HEK293 (cell line): Measurements from ENCODE around the gene PARK7.

Source experiments
- CTCF ChIA-PET: fragments of 350-600 bp; formaldehyde crosslinking; extraction: SDS; loops from one replicate; lab custom pipeline; 2021; ENCODE audit warnings: antibody characterized with exemption; lab: Yijun Ruan, JAX
- POLR2A ChIA-PET: fragments of 300-600 bp; formaldehyde crosslinking; extraction: SDS; loops from one replicate; lab custom pipeline; 2020; ENCODE audit warnings: antibody characterized with exemption, inconsistent platforms; lab: Yijun Ruan, JAX
- H3K27ac ChIP-seq: fragments of 200-500 bp; sonication (Bioruptor generic); 2 replicates; pipeline ENCODE4 v1.5.1; 2014; ENCODE audit warnings: low read depth, low read length, control low read depth, inconsistent platforms; ENCODE audit errors: extremely low read depth
- H3K36me3 ChIP-seq, 2 experiments: fragments of 200-500 bp in 1 of 2; sonication (Bioruptor generic) in 1 of 2; 1 replicate in 1 of 2; 2 replicates in 1 of 2; pipeline ENCODE4 v1.5.1; 2014 to 2017; ENCODE audit warnings: inconsistent platforms in 2 of 2, low read length in 2 of 2; ENCODE audit not compliant: control insufficient read depth in 2 of 2, insufficient read depth in 1 of 2
- H3K4me1 ChIP-seq: fragments of 200-500 bp; sonication (Bioruptor generic); 2 replicates; pipeline ENCODE4 v1.5.1; 2014; ENCODE audit warnings: mild to moderate bottlenecking, low read length, inconsistent platforms; ENCODE audit not compliant: control insufficient read depth, insufficient read depth
- H3K4me3 ChIP-seq: 2 replicates; pipeline ENCODE4 v1.5.1; 2011; ENCODE audit warnings: low read depth, mild to moderate bottlenecking, control low read depth, low read length, moderate library complexity
- H3K9me3 ChIP-seq: fragments of 200-500 bp; sonication (Bioruptor generic); 2 replicates; pipeline ENCODE4 v1.5.1; 2014; ENCODE audit warnings: low read depth, low read length, inconsistent platforms; ENCODE audit not compliant: control insufficient read depth, insufficient read depth
- GFI1B ChIP-seq: fragments of 450-650 bp; formaldehyde crosslinking; IDR thresholded peaks from 2 replicates; pipeline ENCODE4 v1.5.1; 2016; ENCODE audit warnings: missing biosample characterization, missing genetic modification characterization
- KLF8 ChIP-seq: fragments of 450-650 bp; formaldehyde crosslinking; IDR thresholded peaks from 2 replicates; pipeline ENCODE4 v1.5.1; 2016; ENCODE audit warnings: missing biosample characterization, missing genetic modification characterization
- OSR2 ChIP-seq: fragments of 450-650 bp; formaldehyde crosslinking; IDR thresholded peaks from 2 replicates; pipeline ENCODE4 v1.5.1; 2016; ENCODE audit warnings: missing biosample characterization, missing genetic modification characterization
- RBAK ChIP-seq: fragments of 450-650 bp; formaldehyde crosslinking; IDR thresholded peaks from 2 replicates; pipeline ENCODE4 v1.5.1; 2016; ENCODE audit warnings: missing biosample characterization, missing genetic modification characterization
- SCRT1 ChIP-seq: fragments of 450-650 bp; formaldehyde crosslinking; IDR thresholded peaks from 2 replicates; pipeline ENCODE4 v1.5.1; 2016; ENCODE audit warnings: missing biosample characterization, missing genetic modification characterization, borderline replicate concordance
- SP7 ChIP-seq: fragments of 450-650 bp; formaldehyde crosslinking; IDR thresholded peaks from 2 replicates; pipeline ENCODE4 v1.5.1; 2016; ENCODE audit warnings: missing biosample characterization, missing genetic modification characterization
- ZBTB1 ChIP-seq: fragments of 450-650 bp; formaldehyde crosslinking; IDR thresholded peaks from 2 replicates; pipeline ENCODE4 v1.5.1; 2016; ENCODE audit warnings: missing biosample characterization, missing genetic modification characterization
- ZBTB17 ChIP-seq: fragments of 450-650 bp; formaldehyde crosslinking; IDR thresholded peaks from 2 replicates; pipeline ENCODE4 v1.5.1; 2016; ENCODE audit warnings: missing biosample characterization, missing genetic modification characterization
- ZBTB8A ChIP-seq: fragments of 450-650 bp; formaldehyde crosslinking; IDR thresholded peaks from 2 replicates; pipeline ENCODE4 v1.5.1; 2016; ENCODE audit warnings: missing biosample characterization, missing genetic modification characterization
- ZEB2 ChIP-seq: fragments of 450-650 bp; formaldehyde crosslinking; IDR thresholded peaks from 2 replicates; pipeline ENCODE4 v1.5.1; 2016; ENCODE audit warnings: missing biosample characterization, missing genetic modification characterization
- ZNF112 ChIP-seq: fragments of 450-650 bp; formaldehyde crosslinking; IDR thresholded peaks from 2 replicates; pipeline ENCODE4 v1.5.0; 2017; ENCODE audit warnings: missing biosample characterization, missing genetic modification characterization
- ZNF248 ChIP-seq: fragments of 450-650 bp; formaldehyde crosslinking; IDR thresholded peaks from 2 replicates; pipeline ENCODE4 v1.5.1; 2017; ENCODE audit warnings: missing biosample characterization, missing genetic modification characterization
- ZNF366 ChIP-seq: fragments of 450-650 bp; formaldehyde crosslinking; conservative IDR thresholded peaks from 2 replicates; pipeline ENCODE4 v1.5.1; 2016; ENCODE audit warnings: missing biosample characterization, missing genetic modification characterization
- ZNF416 ChIP-seq: fragments of 450-650 bp; formaldehyde crosslinking; IDR thresholded peaks from 2 replicates; pipeline ENCODE4 v1.5.1; 2016; ENCODE audit warnings: missing biosample characterization, missing genetic modification characterization
- ZNF514 ChIP-seq: fragments of 450-650 bp; formaldehyde crosslinking; IDR thresholded peaks from 2 replicates; pipeline ENCODE4 v1.5.1; 2016; ENCODE audit warnings: missing biosample characterization, missing genetic modification characterization
- ZNF530 ChIP-seq: fragments of 450-650 bp; formaldehyde crosslinking; IDR thresholded peaks from 2 replicates; pipeline ENCODE4 v1.5.1; 2016; ENCODE audit warnings: low read depth, missing biosample characterization, missing genetic modification characterization
- ZNF549 ChIP-seq: fragments of 450-650 bp; IDR thresholded peaks from 2 replicates; pipeline ENCODE4 v1.5.1; 2018; ENCODE audit warnings: missing biosample characterization, missing genetic modification characterization, mild to moderate bottlenecking, inconsistent platforms, moderate library complexity
- ZNF623 ChIP-seq: fragments of 450-650 bp; formaldehyde crosslinking; IDR thresholded peaks from 2 replicates; pipeline ENCODE4 v1.5.1; 2016; ENCODE audit warnings: missing biosample characterization, missing genetic modification characterization
- ZNF629 ChIP-seq: fragments of 450-650 bp; formaldehyde crosslinking; IDR thresholded peaks from 2 replicates; pipeline ENCODE4 v1.5.1; 2017; ENCODE audit warnings: missing biosample characterization, missing genetic modification characterization
- ZNF658 ChIP-seq: fragments of 450-650 bp; formaldehyde crosslinking; IDR thresholded peaks from 2 replicates; pipeline ENCODE4; 2016; ENCODE audit warnings: missing biosample characterization, missing genetic modification characterization
- ZNF660 ChIP-seq: fragments of 450-650 bp; IDR thresholded peaks from 2 replicates; pipeline ENCODE4 v1.5.1; 2018; ENCODE audit warnings: missing biosample characterization, mild to moderate bottlenecking, missing genetic modification characterization
- ZXDB ChIP-seq: fragments of 450-650 bp; formaldehyde crosslinking; IDR thresholded peaks from 2 replicates; pipeline ENCODE4 v1.5.1; 2016; ENCODE audit warnings: missing biosample characterization, missing genetic modification characterization
- TF ChIP-seq, protein P1 (sequence below): fragments of 450-650 bp; formaldehyde crosslinking; IDR thresholded peaks from 2 replicates; pipeline ENCODE4 v1.5.1; 2016; ENCODE audit warnings: missing biosample characterization, missing genetic modification characterization, borderline replicate concordance
- TF ChIP-seq, protein P2 (sequence below): fragments of 450-650 bp; formaldehyde crosslinking; IDR thresholded peaks from 2 replicates; pipeline ENCODE4 v1.5.1; 2016; ENCODE audit warnings: missing biosample characterization, missing genetic modification characterization
- TF ChIP-seq, protein P3 (sequence below): fragments of 450-650 bp; formaldehyde crosslinking; IDR thresholded peaks from 2 replicates; pipeline ENCODE4 v1.5.1; 2016; ENCODE audit warnings: missing biosample characterization, missing genetic modification characterization
- TF ChIP-seq, protein P4 (sequence below): fragments of 450-650 bp; formaldehyde crosslinking; IDR thresholded peaks from 2 replicates; pipeline ENCODE4 v1.5.1; 2016; ENCODE audit warnings: missing biosample characterization, missing genetic modification characterization

The PARK7 gene

DNA sequence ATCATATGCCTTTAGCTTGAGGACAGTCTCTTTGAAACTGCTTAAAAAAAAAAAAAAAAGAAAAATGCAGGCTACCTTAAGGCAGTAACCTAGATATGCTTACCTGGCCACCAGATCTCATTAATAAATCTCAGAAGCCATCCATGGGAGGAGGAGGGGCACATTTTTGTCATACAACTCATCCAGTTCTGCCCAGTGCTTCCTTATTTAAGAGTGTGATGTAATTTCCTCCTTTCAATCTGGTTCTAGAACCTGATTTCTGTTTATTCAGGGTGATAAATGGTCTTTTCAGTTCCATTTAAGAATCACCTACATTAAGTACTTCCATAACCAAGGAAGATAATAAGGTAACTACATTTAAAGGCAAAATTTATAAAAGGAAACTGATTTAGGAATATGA is 58.5 kb downstream of the PARK7 start (continued):
- no peak for TF ChIP-seq ZNF248
- TF ChIP-seq RBAK (tag by site-specific recombination), result no peak
- TF ChIP-seq ZNF416 (tag by site-specific recombination), result no peak
- TF ChIP-seq ZBTB1 (tag by site-specific recombination), result no peak
- peak; percentile 84 for TF ChIP-seq GFI1B (tag by site-specific recombination)
- TF ChIP-seq ZNF658 (tag by site-specific recombination), result no peak
- TF ChIP-seq OSR2 (tag by site-specific recombination), result peak; percentile 65; the same call in 1 of the 2 replicates
- peak; percentile 79 for TF ChIP-seq ZEB2 (tag by site-specific recombination)
- TF ChIP-seq SCRT1 (tag by site-specific recombination), result no peak
- TF ChIP-seq, protein P1, sequence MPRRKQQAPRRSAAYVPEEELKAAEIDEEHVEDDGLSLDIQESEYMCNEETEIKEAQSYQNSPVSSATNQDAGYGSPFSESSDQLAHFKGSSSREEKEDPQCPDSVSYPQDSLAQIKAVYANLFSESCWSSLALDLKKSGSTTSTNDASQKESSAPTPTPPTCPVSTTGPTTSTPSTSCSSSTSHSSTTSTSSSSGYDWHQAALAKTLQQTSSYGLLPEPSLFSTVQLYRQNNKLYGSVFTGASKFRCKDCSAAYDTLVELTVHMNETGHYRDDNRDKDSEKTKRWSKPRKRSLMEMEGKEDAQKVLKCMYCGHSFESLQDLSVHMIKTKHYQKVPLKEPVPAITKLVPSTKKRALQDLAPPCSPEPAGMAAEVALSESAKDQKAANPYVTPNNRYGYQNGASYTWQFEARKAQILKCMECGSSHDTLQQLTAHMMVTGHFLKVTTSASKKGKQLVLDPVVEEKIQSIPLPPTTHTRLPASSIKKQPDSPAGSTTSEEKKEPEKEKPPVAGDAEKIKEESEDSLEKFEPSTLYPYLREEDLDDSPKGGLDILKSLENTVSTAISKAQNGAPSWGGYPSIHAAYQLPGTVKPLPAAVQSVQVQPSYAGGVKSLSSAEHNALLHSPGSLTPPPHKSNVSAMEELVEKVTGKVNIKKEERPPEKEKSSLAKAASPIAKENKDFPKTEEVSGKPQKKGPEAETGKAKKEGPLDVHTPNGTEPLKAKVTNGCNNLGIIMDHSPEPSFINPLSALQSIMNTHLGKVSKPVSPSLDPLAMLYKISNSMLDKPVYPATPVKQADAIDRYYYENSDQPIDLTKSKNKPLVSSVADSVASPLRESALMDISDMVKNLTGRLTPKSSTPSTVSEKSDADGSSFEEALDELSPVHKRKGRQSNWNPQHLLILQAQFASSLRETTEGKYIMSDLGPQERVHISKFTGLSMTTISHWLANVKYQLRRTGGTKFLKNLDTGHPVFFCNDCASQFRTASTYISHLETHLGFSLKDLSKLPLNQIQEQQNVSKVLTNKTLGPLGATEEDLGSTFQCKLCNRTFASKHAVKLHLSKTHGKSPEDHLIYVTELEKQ (tag by site-specific recombination), result peak; percentile 34; the same call in 1 of the 2 replicates
- TF ChIP-seq ZNF623 (tag by site-specific recombination), result no peak
- TF ChIP-seq ZNF549 (tag by site-specific recombination), result no peak
- TF ChIP-seq, protein P2, sequence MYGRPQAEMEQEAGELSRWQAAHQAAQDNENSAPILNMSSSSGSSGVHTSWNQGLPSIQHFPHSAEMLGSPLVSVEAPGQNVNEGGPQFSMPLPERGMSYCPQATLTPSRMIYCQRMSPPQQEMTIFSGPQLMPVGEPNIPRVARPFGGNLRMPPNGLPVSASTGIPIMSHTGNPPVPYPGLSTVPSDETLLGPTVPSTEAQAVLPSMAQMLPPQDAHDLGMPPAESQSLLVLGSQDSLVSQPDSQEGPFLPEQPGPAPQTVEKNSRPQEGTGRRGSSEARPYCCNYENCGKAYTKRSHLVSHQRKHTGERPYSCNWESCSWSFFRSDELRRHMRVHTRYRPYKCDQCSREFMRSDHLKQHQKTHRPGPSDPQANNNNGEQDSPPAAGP, result 0 out of 2 replicates have a peak, but pooled peaks have one; percentile 32
- TF ChIP-seq, protein P3, sequence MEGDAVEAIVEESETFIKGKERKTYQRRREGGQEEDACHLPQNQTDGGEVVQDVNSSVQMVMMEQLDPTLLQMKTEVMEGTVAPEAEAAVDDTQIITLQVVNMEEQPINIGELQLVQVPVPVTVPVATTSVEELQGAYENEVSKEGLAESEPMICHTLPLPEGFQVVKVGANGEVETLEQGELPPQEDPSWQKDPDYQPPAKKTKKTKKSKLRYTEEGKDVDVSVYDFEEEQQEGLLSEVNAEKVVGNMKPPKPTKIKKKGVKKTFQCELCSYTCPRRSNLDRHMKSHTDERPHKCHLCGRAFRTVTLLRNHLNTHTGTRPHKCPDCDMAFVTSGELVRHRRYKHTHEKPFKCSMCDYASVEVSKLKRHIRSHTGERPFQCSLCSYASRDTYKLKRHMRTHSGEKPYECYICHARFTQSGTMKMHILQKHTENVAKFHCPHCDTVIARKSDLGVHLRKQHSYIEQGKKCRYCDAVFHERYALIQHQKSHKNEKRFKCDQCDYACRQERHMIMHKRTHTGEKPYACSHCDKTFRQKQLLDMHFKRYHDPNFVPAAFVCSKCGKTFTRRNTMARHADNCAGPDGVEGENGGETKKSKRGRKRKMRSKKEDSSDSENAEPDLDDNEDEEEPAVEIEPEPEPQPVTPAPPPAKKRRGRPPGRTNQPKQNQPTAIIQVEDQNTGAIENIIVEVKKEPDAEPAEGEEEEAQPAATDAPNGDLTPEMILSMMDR, result no peak
- peak; percentile 71 for TF ChIP-seq ZXDB (tag by site-specific recombination)
- TF ChIP-seq SP7 (tag by site-specific recombination), result peak; percentile 74
- TF ChIP-seq ZNF514, result no peak
- TF ChIP-seq ZNF366 (tag by site-specific recombination), result peak; percentile 37; the same call in 1 of the 2 replicates
- TF ChIP-seq KLF8 (tag by site-specific recombination), result peak; percentile 46; the same call in 1 of the 2 replicates
- TF ChIP-seq, all 188 proteins: peak for 14

DNA sequence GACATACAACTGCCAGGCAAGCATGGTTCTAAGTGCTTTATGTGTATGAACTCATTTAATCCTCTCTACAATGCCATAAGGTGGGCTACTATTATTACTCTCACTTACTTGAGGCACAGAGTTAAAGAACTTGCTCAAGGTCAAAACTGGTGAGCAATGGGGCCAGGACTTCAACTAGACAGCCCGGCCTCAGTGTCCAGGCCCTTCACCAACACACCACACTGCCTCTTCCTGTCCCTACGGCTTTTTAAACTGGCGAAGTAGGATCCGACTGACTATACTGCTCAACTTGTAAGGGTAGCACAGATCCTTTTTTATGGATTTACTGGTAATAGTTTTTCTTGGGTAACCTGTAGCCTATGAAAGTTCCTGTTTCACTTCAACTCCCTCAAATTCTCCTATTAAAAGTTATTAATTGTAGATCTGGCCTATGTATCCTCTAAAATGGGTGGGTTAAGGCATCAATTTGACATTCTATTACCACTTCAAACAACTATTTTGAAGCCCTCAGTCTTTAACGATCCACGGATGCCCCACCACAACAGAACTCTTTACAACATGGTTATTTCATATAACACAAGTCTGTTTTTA is 60.3 kb downstream of the PARK7 start:
- no peak overlapping the region for H3K4me3 ChIP-seq
- CTCF ChIA-PET, result no interaction called here
- TF ChIP-seq ZBTB8A (tag by site-specific recombination) (no peak), ZNF530 (tag by site-specific recombination) (no peak), ZBTB17 (tag by site-specific recombination) (no peak), ZNF660 (tag by site-specific recombination) (no peak), ZNF629 (no peak), ZNF549 (tag by site-specific recombination) (no peak), ZNF112 (tag by site-specific recombination) (no peak)
- TF ChIP-seq, protein P4, sequence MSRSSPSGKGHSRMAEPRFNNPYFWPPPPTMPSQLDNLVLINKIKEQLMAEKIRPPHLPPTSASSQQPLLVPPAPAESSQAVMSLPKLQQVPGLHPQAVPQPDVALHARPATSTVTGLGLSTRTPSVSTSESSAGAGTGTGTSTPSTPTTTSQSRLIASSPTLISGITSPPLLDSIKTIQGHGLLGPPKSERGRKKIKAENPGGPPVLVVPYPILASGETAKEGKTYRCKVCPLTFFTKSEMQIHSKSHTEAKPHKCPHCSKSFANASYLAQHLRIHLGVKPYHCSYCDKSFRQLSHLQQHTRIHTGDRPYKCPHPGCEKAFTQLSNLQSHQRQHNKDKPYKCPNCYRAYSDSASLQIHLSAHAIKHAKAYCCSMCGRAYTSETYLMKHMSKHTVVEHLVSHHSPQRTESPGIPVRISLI (tag by site-specific recombination), result no peak
- H3K9me3 ChIP-seq, result no peaks in the 10 kb centered on the region
- no peaks in the 10 kb centered on the region for H3K36me3 ChIP-seq
- no peak overlapping the region for H3K27ac ChIP-seq
- POLR2A ChIA-PET, result no interaction called here
- H3K4me1 ChIP-seq, result peaks cover 47% of the 10 kb centered on the region
